GM12878 (cell line): Measurements from ENCODE around the gene TNRC6C.

ENCODE experiments used
- CBFB ChIP-seq: IDR thresholded peaks from 2 replicates; pipeline ENCODE4 v1.6.1; 2016; ENCODE audit warnings: antibody characterized with exemption, low read depth
- CTCF ChIP-seq, 3 experiments: IDR thresholded peaks in 2 of 3; conservative IDR thresholded peaks in 1 of 3; 2 replicates each; pipeline ENCODE4 v1.5.1; 2011; ENCODE audit warnings: low read depth in 3 of 3, low read length in 3 of 3, mild to moderate bottlenecking in 3 of 3, control low read depth in 2 of 3, moderate library complexity in 2 of 3, inconsistent platforms in 1 of 3, mixed read lengths in 1 of 3; ENCODE audit not compliant: control insufficient read depth in 2 of 3, insufficient read depth in 1 of 3; ENCODE audit errors: extremely low read depth in 1 of 3
- EP300 ChIP-seq, 2 experiments: fragments of 150-350 bp in 1 of 2; IDR thresholded peaks; 2 replicates each; pipeline ENCODE4 v1.6.1; 2011 to 2012; ENCODE audit warnings: low read depth in 2 of 2, low read length in 2 of 2, borderline replicate concordance in 1 of 2, improper control_type of control experiment in 1 of 2, inconsistent platforms in 1 of 2; ENCODE audit not compliant: control insufficient read depth in 1 of 2
- EZH2 ChIP-seq: IDR thresholded peaks from 2 replicates; pipeline ENCODE4 v1.6.1; 2012; ENCODE audit warnings: low read depth, mild to moderate bottlenecking, control low read depth, inconsistent platforms, low read length, borderline replicate concordance; ENCODE audit not compliant: control insufficient read depth
- FOXK2 ChIP-seq: fragments of 450-650 bp; IDR thresholded peaks from 2 replicates; pipeline ENCODE4 v1.6.1; 2017; ENCODE audit warnings: mild to moderate bottlenecking, moderate library complexity
- MEF2B ChIP-seq: fragments of 450-650 bp; IDR thresholded peaks from 2 replicates; pipeline ENCODE4 v1.6.1; 2018; ENCODE audit warnings: mild to moderate bottlenecking, moderate library complexity; ENCODE audit not compliant: partially characterized antibody, poor library complexity, severe bottlenecking
- NBN ChIP-seq: fragments of 450-650 bp; IDR thresholded peaks from 2 replicates; pipeline ENCODE4 v1.6.1; 2016
- NFYA ChIP-seq: IDR thresholded peaks from 2 replicates; pipeline ENCODE4 v1.6.1; 2011; ENCODE audit warnings: low read depth, mild to moderate bottlenecking, low read length, improper control_type of control experiment, borderline replicate concordance
- NR2C2 ChIP-seq: IDR thresholded peaks from 2 replicates; pipeline ENCODE4 v1.6.1; 2011; ENCODE audit warnings: borderline replicate concordance, low read depth; ENCODE audit not compliant: control insufficient read depth, insufficient read length
- TAF1 ChIP-seq: IDR thresholded peaks from 2 replicates; pipeline ENCODE4 v1.6.1; 2011; ENCODE audit warnings: mild to moderate bottlenecking, low read depth, low read length, borderline replicate concordance

DNA sequence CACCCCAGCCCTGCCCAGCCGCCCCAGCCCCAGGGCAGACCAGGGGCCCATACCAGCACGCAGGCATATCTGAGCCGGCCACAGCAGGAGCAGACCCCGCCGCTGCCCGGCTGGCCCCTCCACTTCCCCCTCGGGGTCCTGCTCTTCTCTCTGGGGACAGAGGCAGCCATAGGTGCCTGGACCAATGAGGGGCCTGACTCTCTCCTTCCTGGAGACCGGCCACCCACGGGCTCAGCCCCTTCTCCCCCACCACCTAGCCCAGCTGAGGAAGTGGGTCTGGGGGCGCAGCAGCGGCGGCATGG is 166.3 kb downstream of the TNRC6C start:
- no peak for TF ChIP-seq NR2C2
- no peak for TF ChIP-seq MEF2B
- no peak for TF ChIP-seq EZH2
- no peak for TF ChIP-seq NBN
- no peak for TF ChIP-seq CBFB
- no peak for TF ChIP-seq FOXK2
- no peak for TF ChIP-seq CTCF (IDR thresholded peaks at IDR 0.05 in 2 of 3, conservative IDR thresholded peaks at IDR 0.05 in 1 of 3; ENCODE audit: control insufficient read depth in 2 of 3, extremely low read depth in 1 of 3, insufficient read depth in 1 of 3, low read depth in 3 of 3, low read length in 3 of 3)
- TF ChIP-seq NFYA = no peak
- TF ChIP-seq TAF1 = no peak
- TF ChIP-seq EP300 (IDR thresholded peaks at IDR 0.05; ENCODE audit: borderline replicate concordance in 1 of 2, control insufficient read depth in 1 of 2, low read depth in 2 of 2, low read length in 2 of 2) = no peak
